ENCODE results near the gene CCNG1.

GRCh38 chr5:163459819-163460561 is 22.6 kb downstream of the CCNG1 start, which contains the start of gene NUDCD2:
- TF ChIP-seq YY1 (IDR thresholded peaks at IDR 0.05; ENCODE audit: insufficient read depth, insufficient read length) (no peak), ZNF274 (IDR thresholded peaks at IDR 0.05; ENCODE audit: low read depth, low read length) (no peak), SUZ12 (IDR thresholded peaks at IDR 0.05; ENCODE audit: extremely low read depth, insufficient read depth, insufficient read length) (no peak)

Measured in NT2/D1 (cell line).